GM18508 (cell line): ENCODE results near the gene FOXD4L4.
"Not testable (repeated sequence)": the region's sequence is repeated elsewhere in the genome, so short reads cannot be mapped to it uniquely, and the experiment has no call there.

Experiments
- ATAC-seq: cut with Tn5 transposase; IDR thresholded peaks from one replicate; pipeline ENCODE4 v1.9.1; 2021; ENCODE audit warnings: moderate number of reproducible peaks; ENCODE audit not compliant: insufficient read depth, unreplicated experiment

The FOXD4L4 gene

DNA sequence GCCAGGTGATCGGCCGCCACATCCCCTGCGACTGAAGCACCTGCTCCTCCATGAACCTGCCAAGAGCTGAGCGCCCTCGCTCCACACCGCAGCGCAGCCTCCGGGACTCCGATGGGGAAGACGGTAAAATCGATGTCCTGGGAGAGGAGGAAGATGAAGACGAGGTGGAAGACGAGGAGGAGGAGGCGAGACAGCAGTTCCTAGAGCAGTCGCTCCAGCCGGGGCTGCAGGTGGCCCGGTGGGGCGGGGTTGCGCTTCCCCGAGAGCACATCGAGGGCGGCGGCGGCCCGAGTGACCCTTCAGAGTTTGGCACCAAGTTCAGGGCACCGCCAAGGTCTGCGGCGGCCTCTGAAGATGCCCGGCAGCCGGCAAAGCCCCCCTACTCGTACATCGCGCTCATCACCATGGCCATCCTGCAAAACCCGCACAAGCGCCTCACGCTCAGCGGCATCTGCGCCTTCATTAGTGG, at the start of gene FOXD4L4:
FOXD4L4 (plus strand) TSS at position 51 of the 469 bp plus-strand sequence; CDS start at position 51, 0 bp downstream.
- not testable (repeated sequence) for ATAC-seq

DNA sequence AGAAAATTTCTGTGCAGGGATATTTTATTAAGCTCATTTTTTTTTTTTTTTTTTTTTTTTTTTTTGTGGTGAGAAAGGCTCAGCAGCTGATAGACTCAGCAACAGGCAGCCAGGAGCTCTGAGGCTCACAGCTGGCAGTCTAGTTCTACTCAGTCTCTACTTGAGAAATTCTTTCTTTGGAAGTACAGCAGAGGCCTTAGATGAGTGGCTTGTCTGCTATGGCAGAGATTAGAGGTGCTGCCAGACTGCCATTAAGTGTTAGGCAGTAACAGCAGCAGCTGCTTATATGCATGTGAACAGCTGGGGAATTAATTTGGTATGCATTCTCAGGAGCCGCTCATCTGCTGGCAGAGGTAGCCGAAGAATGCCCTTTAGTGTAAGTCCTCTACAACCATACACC, 33.4 kb upstream of the FOXD4L4 start:
- ATAC-seq, result not testable (repeated sequence)

DNA sequence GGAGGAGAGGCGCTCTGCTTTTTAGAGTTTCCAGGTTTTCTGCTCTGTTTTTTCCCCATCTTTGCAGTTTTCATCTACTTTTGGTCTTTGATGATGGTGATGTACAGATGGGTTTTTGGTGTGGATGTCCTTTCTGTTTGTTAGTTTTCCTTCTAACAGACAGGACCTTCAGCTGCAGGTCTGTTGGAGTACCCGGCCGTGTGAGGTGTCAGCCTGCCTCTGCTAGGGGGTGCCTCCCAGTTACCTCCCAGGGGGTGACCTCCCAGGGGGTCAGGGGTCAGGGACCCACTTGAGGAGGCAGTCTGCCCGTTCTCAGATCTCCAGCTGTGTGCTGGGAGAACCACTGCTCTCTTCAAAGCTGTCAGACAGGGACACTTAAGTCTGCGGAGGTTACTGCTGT, 22.5 kb upstream of the FOXD4L4 start:
- ATAC-seq, result not testable (repeated sequence)

DNA sequence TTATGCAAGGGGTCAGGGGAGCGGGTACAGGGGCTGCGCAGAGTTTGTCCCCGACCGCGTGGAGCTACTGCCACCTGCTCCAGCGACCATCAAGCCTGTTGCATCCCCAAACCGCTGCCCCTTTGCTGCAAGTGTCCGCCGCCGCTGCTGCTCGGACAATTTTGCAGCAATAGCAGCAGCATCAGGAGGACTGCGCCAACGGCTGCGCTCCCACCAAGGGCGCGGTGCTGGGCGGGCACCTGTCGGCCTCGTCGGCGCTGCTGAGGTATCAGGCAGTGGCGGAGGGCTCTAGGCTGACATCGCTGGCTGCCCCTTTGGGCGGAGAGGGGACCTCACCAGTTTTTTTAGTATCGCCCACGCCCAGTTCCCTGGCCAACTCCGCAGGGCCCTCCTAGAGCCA, 1.2 kb downstream of the FOXD4L4 start:
- ATAC-seq, result not testable (repeated sequence)
